GM18861 (cell line): ENCODE results near the gene MAD2L2.
"Not testable (repeated sequence)": the region's sequence is repeated elsewhere in the genome, so short reads cannot be mapped to it uniquely, and the experiment has no call there.

Experiments used
- ATAC-seq: cut with Tn5 transposase; IDR thresholded peaks from one replicate; pipeline ENCODE4 v1.9.1; 2021; ENCODE audit not compliant: unreplicated experiment

MAD2L2 gene

GRCh38 chr1:11654137-11654938, 26.6 kb downstream of the MAD2L2 start, which contains the start of the genes FBXO2 and FBXO44:
TSS of gene FBXO2 (minus strand) at chr1:11654429. CDS start at chr1:11654340, 89 bp downstream.
TSS of gene FBXO44 (plus strand) at chr1:11654877. CDS start at chr1:11655836, 959 bp downstream.
- no peak for ATAC-seq

GRCh38 chr1:11653861-11654136, 27.1 kb downstream of the MAD2L2 start:
- no peak for ATAC-seq

GRCh38 chr1:11653101-11653860, 27.7 kb downstream of the MAD2L2 start:
- no peak for ATAC-seq

GRCh38 chr1:11652203-11652780, 28.7 kb downstream of the MAD2L2 start:
- ATAC-seq: no peak

GRCh38 chr1:11651017-11651416, 29.9 kb downstream of the MAD2L2 start:
- ATAC-seq: no peak

GRCh38 chr1:11650331-11650991, 30.5 kb downstream of the MAD2L2 start:
- ATAC-seq: no peak

- ATAC-seq: no peak
Observed at GRCh38 chr1:11649624-11650330, 31.2 kb downstream of the MAD2L2 start.

GRCh38 chr1:11649237-11649623, 31.7 kb downstream of the MAD2L2 start:
- ATAC-seq: no peak

GRCh38 chr1:11648732-11649158, 32.2 kb downstream of the MAD2L2 start:
- ATAC-seq: no peak

GRCh38 chr1:11648039-11648438, 32.9 kb downstream of the MAD2L2 start:
- no peak for ATAC-seq

- ATAC-seq: no peak
Observed at GRCh38 chr1:11647333-11647732, 33.6 kb downstream of the MAD2L2 start.

- ATAC-seq: no peak
Observed at GRCh38 chr1:11646317-11646716, 34.6 kb downstream of the MAD2L2 start.

- no peak for ATAC-seq
Observed at GRCh38 chr1:11645670-11646265, 35.2 kb downstream of the MAD2L2 start.

- ATAC-seq: no peak
Observed at GRCh38 chr1:11645270-11645669, 35.7 kb downstream of the MAD2L2 start.

GRCh38 chr1:11643782-11644181, 37.2 kb downstream of the MAD2L2 start:
- ATAC-seq: no peak

GRCh38 chr1:11642418-11643017, 38.4 kb downstream of the MAD2L2 start:
- ATAC-seq: not testable (repeated sequence)

- ATAC-seq: no peak
Observed at GRCh38 chr1:11641776-11642305, 39.1 kb downstream of the MAD2L2 start.

- ATAC-seq: no peak
Observed at GRCh38 chr1:11640944-11641343, 40.0 kb downstream of the MAD2L2 start.

GRCh38 chr1:11640101-11640500, 40.8 kb downstream of the MAD2L2 start:
- ATAC-seq: no peak

- no peak for ATAC-seq
Observed at GRCh38 chr1:11639372-11639771, 41.6 kb downstream of the MAD2L2 start.
